Liver (tissue), 9 donors: Measurements from ENCODE around the gene PKD1. TPM values are rescaled to one million over a fixed set of nuclear protein-coding genes. Genes with fewer than 3 reads are reported as not detected.

Experiments
- DNase-seq: peaks from one replicate; pipeline ENCODE4 v3.0.0-alpha.2; 2017; ENCODE audit warnings: low spot score
- H3K27ac ChIP-seq, 2 donors: one replicate each; pipeline ENCODE4 v1.7.0; 2013; ENCODE audit warnings: inconsistent platforms in 2 of 2, low read length in 2 of 2, control low read depth in 1 of 2, low read depth in 1 of 2, mild to moderate bottlenecking in 1 of 2
- H3K27me3 ChIP-seq, 4 donors: one replicate each; pipeline versions ENCODE4 v1.6.1 to v1.7.0; 2013; ENCODE audit warnings: low read length in 3 of 4, inconsistent platforms in 1 of 4, mild to moderate bottlenecking in 1 of 4, moderate library complexity in 1 of 4; ENCODE audit not compliant: control insufficient read depth in 4 of 4, insufficient read depth in 4 of 4
- H3K36me3 ChIP-seq, 4 donors: one replicate each; pipeline versions ENCODE4 v1.6.1 to v1.7.0; 2013; ENCODE audit warnings: low read length in 3 of 4, mild to moderate bottlenecking in 3 of 4, low read depth in 1 of 4, moderate library complexity in 1 of 4; ENCODE audit not compliant: control insufficient read depth in 4 of 4, insufficient read depth in 3 of 4
- H3K4me1 ChIP-seq, 4 donors: one replicate each; pipeline versions ENCODE4 v1.6.1 to v1.7.0; 2013; ENCODE audit warnings: low read length in 3 of 4, mild to moderate bottlenecking in 3 of 4, moderate library complexity in 1 of 4; ENCODE audit not compliant: control insufficient read depth in 4 of 4, insufficient read depth in 4 of 4
- H3K4me3 ChIP-seq, 3 donors: one replicate each; pipeline versions ENCODE4 v1.6.1 to v1.7.0; 2013; ENCODE audit warnings: low read length in 3 of 3, control low read depth in 1 of 3, low read depth in 1 of 3, mild to moderate bottlenecking in 1 of 3
- H3K9ac ChIP-seq, 2 donors: one replicate each; pipeline ENCODE4 v1.7.0; 2013; ENCODE audit warnings: low read length in 2 of 2, mild to moderate bottlenecking in 2 of 2, moderate library complexity in 2 of 2, control low read depth in 1 of 2, low read depth in 1 of 2
- H3K9me3 ChIP-seq, 4 donors: one replicate each; pipeline versions ENCODE4 v1.6.1 to v1.7.0; 2013; ENCODE audit warnings: low read length in 3 of 4; ENCODE audit not compliant: control insufficient read depth in 4 of 4
- ATF3 ChIP-seq: IDR thresholded peaks from 2 replicates; pipeline ENCODE4 v1.6.1; 2016; ENCODE audit warnings: antibody characterized with exemption
- CTCF ChIP-seq: fragments of 150-350 bp; IDR thresholded peaks from 2 replicates; pipeline ENCODE4 v1.5.1; 2017; ENCODE audit warnings: improper control_type of control experiment, low read depth, low read length; ENCODE audit not compliant: missing input control
- EGR1 ChIP-seq, 2 donors: IDR thresholded peaks; 2 replicates each; pipeline ENCODE4 v1.6.1; 2016 to 2018; ENCODE audit warnings: antibody characterized with exemption in 2 of 2, low read depth in 2 of 2
- FOXA1 ChIP-seq: IDR thresholded peaks from 2 replicates; pipeline ENCODE4 v1.6.1; 2016; ENCODE audit warnings: antibody characterized with exemption
- FOXA2 ChIP-seq: IDR thresholded peaks from 2 replicates; pipeline ENCODE4 v1.6.1; 2016; ENCODE audit warnings: antibody characterized with exemption
- GABPA ChIP-seq, 2 donors: IDR thresholded peaks in 1 of 2; conservative IDR thresholded peaks in 1 of 2; 2 replicates each; pipeline ENCODE4 v1.6.1; 2016; ENCODE audit warnings: antibody characterized with exemption in 2 of 2, mild to moderate bottlenecking in 1 of 2, moderate library complexity in 1 of 2
- HNF4A ChIP-seq, 2 donors: conservative IDR thresholded peaks; 2 replicates each; pipeline ENCODE4 v1.6.1; 2016; ENCODE audit warnings: antibody characterized with exemption in 2 of 2, mild to moderate bottlenecking in 2 of 2
- HNF4G ChIP-seq: IDR thresholded peaks from 2 replicates; pipeline ENCODE4 v1.6.1; 2016; ENCODE audit warnings: antibody characterized with exemption
- JUND ChIP-seq, 2 donors: IDR thresholded peaks; 2 replicates each; pipeline ENCODE4 v1.6.1; 2016; ENCODE audit warnings: antibody characterized with exemption in 2 of 2
- MAX ChIP-seq: IDR thresholded peaks from 2 replicates; pipeline ENCODE4 v1.6.1; 2016; ENCODE audit warnings: antibody characterized with exemption
- NR2F2 ChIP-seq: IDR thresholded peaks from 2 replicates; pipeline ENCODE4 v1.6.1; 2016; ENCODE audit warnings: antibody characterized with exemption
- RAD21 ChIP-seq, 2 donors: IDR thresholded peaks; 2 replicates each; pipeline ENCODE4 v1.6.1; 2016; ENCODE audit warnings: antibody characterized with exemption in 2 of 2, mild to moderate bottlenecking in 2 of 2
- REST ChIP-seq: IDR thresholded peaks from 2 replicates; pipeline ENCODE4 v1.6.1; 2016; ENCODE audit warnings: antibody characterized with exemption, mild to moderate bottlenecking
- RXRA ChIP-seq, 2 donors: IDR thresholded peaks; 2 replicates each; pipeline ENCODE4 v1.6.1; 2017 to 2018; ENCODE audit warnings: antibody characterized with exemption in 2 of 2, mild to moderate bottlenecking in 1 of 2
- SP1 ChIP-seq: IDR thresholded peaks from 2 replicates; pipeline ENCODE4 v1.6.1; 2018; ENCODE audit warnings: antibody characterized with exemption, mild to moderate bottlenecking
- TAF1 ChIP-seq: conservative IDR thresholded peaks from 2 replicates; pipeline ENCODE4 v1.6.1; 2016; ENCODE audit warnings: antibody characterized with exemption, mild to moderate bottlenecking
- YY1 ChIP-seq: IDR thresholded peaks from 2 replicates; pipeline ENCODE4 v1.6.1; 2016; ENCODE audit warnings: antibody characterized with exemption, mild to moderate bottlenecking
- ZBTB33 ChIP-seq: IDR thresholded peaks from 2 replicates; pipeline ENCODE4 v1.6.1; 2016; ENCODE audit warnings: antibody characterized with exemption
- WGBS: extraction: QIAGEN DNeasy Blood & Tissue Kit; methylation state at CpG from one replicate; pipeline ENCODE4 v1.1.7; 2013; 5-methylcytosine and 5-hydroxymethylcytosine counted together
- polyA plus RNA-seq, 2 donors: library from polyadenylated mRNA; stranded (reverse) in 1 of 2; unstranded in 1 of 2; fragments of 200-250 nt in 1 of 2; fragments of >200 nt in 1 of 2; fragmentation: Nextera tagmentation in 1 of 2; extraction: Ambion mirVana in 1 of 2; gene quantifications; one replicate each; pipeline versions ENCODE4 v1.2.1 to v1.2.3, GENCODE V29; 2013 to 2015
- total RNA-seq, 2 donors: library from RNA; depleted of rRNA; stranded (reverse); fragments of >200 nt; gene quantifications; one replicate each; pipeline ENCODE4 v1.2.3, GENCODE V29; 2014
- donor health status: healthy.
- donor health status: healthy.
- donor health status: healthy.
- donor health status: healthy.
- donor health status: healthy.

The PKD1 gene
- total and polyA plus RNA-seq, 4 donors: 8.0 to 58.4 (median 25.6) TPM

DNA sequence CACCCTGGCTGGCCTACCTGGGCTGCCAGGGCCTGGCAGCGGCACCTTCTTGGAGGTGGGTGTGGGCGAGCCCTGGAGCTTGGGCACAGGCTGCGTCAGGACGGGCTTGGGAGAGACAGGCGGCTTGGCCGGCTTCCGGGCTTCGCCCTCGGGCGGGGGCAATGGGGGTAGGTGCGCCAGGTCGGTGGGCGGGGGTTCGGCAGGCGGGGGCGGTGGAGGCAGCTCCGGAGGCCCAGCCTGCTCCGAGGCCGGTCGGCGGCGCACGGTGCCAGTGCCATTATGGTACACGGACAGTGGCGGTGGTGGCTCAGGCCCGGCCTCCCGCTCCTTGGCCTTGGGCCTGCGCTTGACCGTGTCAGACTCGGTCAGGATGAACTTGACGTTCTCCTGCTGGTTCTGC lies 43.9 kb upstream of the PKD1 start:
- no peak for TF ChIP-seq MAX
- TF ChIP-seq HNF4G: no peak
- no peak for TF ChIP-seq CTCF
- no peak for TF ChIP-seq NR2F2
- TF ChIP-seq TAF1: no peak
- no peak for TF ChIP-seq FOXA1
- TF ChIP-seq ATF3: no peak
- TF ChIP-seq GABPA (IDR thresholded peaks at IDR 0.05 in 1 of 2, conservative IDR thresholded peaks at IDR 0.05 in 1 of 2): no peak
- TF ChIP-seq HNF4A (conservative IDR thresholded peaks at IDR 0.05): no peak
- WGBS: 96% methylated on average over 31 of the region's 31 CpGs
- no peak overlapping the region for H3K9ac ChIP-seq
- H3K27me3 ChIP-seq: no peaks in the 10 kb centered on the region
- H3K4me1 ChIP-seq: no peaks in the 10 kb centered on the region
- peaks cover 9 to 29% (median 14%) of the 10 kb centered on the region in 4 donors for H3K36me3 ChIP-seq
- no peak overlapping the region for H3K27ac ChIP-seq
- DNase-seq: no peak
- no peak overlapping the region for H3K4me3 ChIP-seq
- no peaks in the 10 kb centered on the region for H3K9me3 ChIP-seq

DNA sequence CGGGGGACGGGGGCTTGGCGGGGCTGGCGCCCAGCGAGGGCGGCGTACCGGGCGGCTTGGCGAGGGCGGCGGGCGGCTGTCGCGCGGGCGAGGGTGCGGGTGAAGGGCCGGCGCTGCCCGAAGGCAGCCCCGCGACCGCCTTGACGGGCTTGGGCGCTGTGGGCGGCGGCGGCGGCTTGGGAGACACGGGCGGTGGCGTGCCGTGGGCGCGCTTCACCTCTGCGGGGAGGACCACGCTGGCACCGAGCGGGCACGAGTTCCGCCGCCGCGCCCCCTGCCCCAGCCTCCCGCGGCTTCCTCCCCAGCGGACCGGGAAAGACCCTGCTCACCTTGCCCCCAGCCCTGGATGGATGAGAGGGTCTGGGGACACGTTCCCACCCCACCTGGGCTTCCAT lies 43.4 kb upstream of the PKD1 start:
- H3K27ac ChIP-seq: no peak overlapping the region
- no peak for DNase-seq
- no peaks in the 10 kb centered on the region for H3K27me3 ChIP-seq
- TF ChIP-seq HNF4A (conservative IDR thresholded peaks at IDR 0.05) (no peak), FOXA2 (no peak), REST (no peak), TAF1 (no peak), GABPA (IDR thresholded peaks at IDR 0.05 in 1 of 2, conservative IDR thresholded peaks at IDR 0.05 in 1 of 2) (no peak), EGR1 (IDR thresholded peaks at IDR 0.05; ENCODE audit: low read depth in 2 of 2) (no peak), JUND (IDR thresholded peaks at IDR 0.05) (no peak), MAX (no peak), SP1 (no peak), ZBTB33 (no peak), FOXA1 (no peak), HNF4G (no peak), RAD21 (IDR thresholded peaks at IDR 0.05) (no peak), RXRA (IDR thresholded peaks at IDR 0.05) (no peak), NR2F2 (no peak), ATF3 (no peak), CTCF (no peak), YY1 (no peak)
- H3K9ac ChIP-seq: no peak overlapping the region
- H3K36me3 ChIP-seq: peaks cover 10 to 34% (median 18%) of the 10 kb centered on the region in 4 donors
- H3K4me1 ChIP-seq: no peaks in the 10 kb centered on the region
- H3K9me3 ChIP-seq: no peaks in the 10 kb centered on the region
- H3K4me3 ChIP-seq: no peak overlapping the region
- WGBS: 71% methylated on average over 50 of the region's 50 CpGs
